ENCODE data around the gene KANSL2.
A peak's percentile ranks its signal among the peaks of the same experiment; 100 is the strongest.
"Not testable (repeated sequence)": the region's sequence is repeated elsewhere in the genome, so short reads cannot be mapped to it uniquely, and the experiment has no call there.

The KANSL2 gene, protein sequence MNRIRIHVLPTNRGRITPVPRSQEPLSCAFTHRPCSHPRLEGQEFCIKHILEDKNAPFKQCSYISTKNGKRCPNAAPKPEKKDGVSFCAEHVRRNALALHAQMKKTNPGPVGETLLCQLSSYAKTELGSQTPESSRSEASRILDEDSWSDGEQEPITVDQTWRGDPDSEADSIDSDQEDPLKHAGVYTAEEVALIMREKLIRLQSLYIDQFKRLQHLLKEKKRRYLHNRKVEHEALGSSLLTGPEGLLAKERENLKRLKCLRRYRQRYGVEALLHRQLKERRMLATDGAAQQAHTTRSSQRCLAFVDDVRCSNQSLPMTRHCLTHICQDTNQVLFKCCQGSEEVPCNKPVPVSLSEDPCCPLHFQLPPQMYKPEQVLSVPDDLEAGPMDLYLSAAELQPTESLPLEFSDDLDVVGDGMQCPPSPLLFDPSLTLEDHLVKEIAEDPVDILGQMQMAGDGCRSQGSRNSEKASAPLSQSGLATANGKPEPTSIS

DNA sequence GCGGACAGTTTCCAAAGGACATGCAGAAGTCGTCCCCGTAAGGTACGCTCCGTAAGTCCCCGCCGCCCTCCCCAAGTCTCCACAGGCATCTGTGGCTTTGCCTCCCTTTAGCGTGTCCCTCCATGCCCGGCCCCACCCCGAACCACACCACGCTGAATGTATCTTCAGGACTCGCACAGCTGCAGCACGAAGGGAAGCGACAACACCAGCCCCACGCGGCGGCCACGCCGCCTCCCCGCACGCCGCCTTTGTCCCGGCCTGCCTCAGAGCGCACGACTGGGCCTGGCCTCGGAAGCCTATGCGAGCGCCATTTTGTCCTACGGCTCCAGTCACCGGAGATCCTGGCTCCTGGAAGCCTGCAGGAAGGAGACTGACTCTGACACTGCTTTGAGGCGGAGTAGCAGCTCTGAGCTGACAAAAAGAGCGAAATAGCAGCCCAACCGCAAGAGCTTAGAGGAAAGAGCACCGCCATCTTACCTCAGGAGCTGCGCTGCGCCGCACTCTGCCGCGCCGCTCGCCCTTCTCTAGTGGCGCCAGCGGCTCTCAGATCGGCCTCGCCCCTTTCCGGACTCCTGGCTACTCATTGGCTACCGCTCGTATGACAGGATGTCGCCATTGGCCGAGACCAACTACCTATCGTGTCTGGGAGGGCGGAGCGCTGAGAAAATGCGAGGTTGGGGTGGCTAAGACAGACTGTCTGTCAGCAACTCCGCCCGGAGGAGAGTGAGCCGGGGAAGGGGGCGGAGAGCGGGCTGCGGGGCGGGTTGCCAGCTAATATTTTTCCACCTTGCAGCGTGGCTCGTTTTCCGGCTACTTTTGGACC is at the start of gene KANSL2:
TSS of gene KANSL2 (minus strand) at position 529 of the 823 bp plus-strand sequence. CDS start 606 bp downstream, outside the sequence.
- peak; percentile 83 to 88 for DNase-seq (ENCODE audit: low read depth in 2 of 2)

DNA sequence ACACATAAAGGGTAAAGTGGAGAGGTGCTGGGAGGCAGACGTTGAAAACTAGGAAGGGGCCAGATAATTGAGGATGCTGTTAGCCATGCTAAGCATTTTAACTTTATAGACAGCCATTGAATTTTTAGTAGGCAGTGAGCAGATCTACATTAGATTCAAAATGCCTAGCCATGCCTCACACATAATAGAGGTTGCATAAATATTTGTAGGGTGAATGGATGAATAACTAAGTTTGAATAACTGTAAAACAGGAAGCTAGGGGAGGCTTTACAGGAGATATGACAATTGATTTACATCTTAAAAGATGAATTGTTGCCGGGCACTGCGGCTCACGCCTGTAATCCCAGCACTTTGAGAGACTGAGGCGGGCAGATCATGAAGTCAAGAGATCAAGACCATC is 46.8 kb upstream of the KANSL2 start:
- DNase-seq (ENCODE audit: low read depth in 2 of 2), result no peak

DNA sequence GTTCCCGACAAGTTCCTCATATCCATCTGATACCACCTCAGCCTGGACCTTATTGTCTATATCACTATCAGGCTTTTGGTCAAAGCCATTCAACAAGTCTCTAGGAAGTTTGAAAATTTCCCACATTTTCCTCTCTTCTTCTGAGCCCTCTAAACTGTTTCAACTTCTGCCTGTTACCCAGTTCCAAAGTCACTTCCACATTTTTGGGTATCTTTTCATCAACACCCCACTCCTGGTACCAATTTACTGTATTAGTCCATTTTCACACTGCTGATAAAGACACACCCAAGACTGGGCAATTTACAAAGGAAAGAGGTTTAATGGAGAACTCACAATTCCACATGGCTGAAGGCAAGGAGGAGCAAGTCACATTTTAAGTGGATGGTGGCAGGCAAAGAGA is 38.7 kb upstream of the KANSL2 start:
- DNase-seq (ENCODE audit: low read depth in 2 of 2), result not testable (repeated sequence)

DNA sequence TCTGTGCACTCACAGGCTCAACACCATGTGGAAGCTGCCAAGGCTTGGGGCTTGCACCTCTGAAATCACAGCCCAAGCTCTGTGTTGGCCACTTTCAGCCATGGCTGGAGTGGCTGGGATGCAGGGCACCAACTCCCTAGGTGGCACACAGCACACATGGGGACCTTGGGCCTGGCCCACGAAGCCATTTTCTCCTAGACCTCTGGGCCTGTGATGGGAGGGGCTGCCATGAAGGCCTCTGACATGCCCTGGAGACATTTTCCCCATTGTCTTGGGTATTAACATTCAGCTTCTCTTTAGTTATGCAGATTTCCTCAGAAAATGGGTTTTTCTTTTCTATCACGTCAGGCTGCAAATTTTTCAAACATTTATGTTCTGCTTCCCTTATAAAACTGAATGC is 38.1 kb upstream of the KANSL2 start:
- DNase-seq (ENCODE audit: low read depth in 2 of 2), result not testable (repeated sequence)

DNA sequence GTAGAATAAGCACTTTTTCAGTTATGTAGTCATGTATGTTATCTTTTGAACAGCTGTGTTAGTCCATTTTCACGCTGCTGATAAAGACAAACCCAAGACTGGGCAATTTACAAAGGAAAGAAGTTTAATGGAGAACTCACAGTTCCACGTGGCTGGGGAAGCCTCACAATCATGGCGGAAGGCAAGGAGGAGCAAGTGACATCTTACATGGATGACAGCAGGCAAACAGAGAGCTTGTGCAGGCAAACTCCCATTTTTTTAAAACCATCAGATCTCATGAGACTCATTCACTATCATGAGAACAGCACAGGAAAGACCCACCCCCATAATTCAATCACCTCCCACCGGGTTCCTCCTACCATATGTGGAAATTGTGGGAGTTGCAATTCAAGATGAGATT is 37.0 kb upstream of the KANSL2 start:
- not testable (repeated sequence) for DNase-seq (ENCODE audit: low read depth in 2 of 2)

DNA sequence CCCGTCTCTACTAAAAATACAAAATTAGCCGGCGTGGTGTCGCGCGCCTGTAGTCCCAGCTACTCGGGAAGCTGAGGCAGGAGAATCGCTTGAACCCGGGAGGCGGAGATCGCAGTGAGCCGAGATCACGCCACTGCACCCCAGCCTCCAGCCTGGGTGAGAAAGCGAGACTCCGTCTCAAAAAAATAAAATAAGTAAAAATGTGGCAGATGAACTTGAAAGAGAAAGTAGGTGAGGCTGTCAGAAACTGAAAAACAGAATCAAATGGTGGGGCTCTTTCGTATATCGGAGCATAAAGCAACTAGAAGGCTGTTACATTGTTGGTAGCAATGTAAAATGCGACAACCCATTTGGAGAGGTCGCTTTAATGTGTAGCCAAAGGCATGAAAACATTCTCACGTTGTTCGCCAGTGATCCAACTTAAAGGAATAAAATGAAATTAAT is 35.2 kb upstream of the KANSL2 start:
- DNase-seq (ENCODE audit: low read depth in 2 of 2), result no peak

DNA sequence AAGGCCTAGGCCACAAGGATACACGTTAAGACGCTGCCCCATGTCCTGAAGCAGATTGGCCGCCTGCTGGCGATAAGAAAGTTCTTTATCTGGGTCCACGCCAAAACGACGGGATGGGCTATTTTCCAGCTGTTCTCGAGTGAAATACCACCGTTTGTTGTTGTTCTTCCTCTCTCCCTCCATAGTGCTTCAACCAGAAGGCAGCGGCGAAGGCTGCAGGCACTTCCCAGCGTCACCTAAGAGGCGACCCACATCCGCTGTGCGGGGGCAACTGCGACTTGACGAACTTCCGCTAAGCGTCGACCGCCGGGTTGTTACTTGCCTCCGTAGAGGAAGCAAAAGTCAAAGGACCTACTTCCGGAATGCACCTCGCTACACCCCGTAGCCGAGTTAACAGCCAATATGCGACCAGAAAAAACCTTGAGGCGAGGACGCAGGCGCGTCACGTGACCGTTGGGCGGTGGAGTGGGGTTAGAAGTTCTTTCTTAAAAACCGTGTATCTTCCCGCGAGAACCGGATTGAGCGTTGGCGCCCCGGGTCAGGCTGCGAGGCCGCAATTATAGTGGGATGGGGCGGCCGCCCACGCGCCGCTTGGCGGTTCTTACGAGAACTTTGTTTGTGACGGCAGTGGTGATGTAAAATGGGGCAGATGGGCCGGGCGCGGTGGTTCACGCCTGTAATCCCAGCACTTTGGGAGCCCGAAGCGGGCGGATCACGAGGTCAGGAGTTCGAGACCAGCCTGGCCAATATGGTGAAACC is 34.6 kb upstream of the KANSL2 start, which contains the start of gene CCNT1:
TSS of gene CCNT1 (minus strand) at position 215 of the 759 bp plus-strand sequence. CDS start at position 183, 32 bp downstream.
- peak; percentile 89 to 96 for DNase-seq (ENCODE audit: low read depth in 2 of 2)

DNA sequence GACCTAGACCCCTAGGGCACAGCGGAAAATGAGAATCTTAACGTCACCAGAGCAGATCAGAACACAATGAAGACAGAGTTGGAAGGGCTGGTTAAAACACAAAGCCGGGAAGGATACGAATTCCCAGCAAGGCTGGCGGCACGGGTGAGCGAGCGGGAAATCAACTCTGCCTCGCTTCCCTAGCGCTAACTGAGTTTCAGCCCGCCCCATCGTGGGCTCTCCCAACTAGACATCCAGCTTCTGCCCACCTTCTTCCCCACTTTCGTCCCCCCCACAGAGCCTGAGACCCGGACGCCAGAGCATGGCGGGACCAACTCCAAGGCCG is 34.1 kb upstream of the KANSL2 start:
- no peak for DNase-seq (ENCODE audit: low read depth in 2 of 2)

DNA sequence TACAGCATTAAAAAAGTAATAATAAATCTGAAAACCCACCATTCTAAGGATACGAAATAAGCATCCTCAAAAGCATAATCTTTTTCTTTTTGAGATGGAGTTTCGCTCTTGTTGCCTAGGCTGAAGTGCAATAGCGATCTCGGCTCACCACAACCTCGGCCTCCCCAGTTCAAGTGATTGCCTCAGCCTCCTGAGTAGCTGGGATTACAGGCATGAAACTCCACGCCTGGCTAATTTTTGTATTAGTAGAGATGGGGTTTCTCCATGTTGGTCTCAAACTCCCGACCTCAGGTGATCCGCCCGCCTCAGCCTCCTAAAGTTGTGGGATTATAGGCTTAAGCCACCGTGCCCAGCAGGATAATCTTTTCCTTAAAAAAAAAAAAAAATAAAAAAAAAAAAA is 30.2 kb upstream of the KANSL2 start:
- no peak for DNase-seq (ENCODE audit: low read depth in 2 of 2)

DNA sequence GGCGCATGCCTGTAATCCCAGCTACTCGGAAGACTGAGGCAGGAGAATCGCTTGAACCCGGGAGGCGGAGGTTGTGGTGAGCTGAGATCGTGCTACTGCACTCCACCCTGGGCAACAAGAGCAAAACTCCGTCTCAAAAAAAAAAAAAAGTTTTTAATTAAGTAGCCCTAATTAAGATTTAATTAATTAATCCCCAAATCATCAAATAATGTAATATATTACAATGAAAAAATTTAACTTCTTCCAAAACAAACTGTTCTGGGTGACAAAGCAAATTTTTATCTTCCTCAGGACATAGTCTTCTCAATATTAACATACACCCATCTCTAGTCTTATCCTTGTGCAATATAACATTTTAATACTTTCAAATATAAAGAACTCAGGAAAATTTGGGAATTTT is 16.8 kb upstream of the KANSL2 start:
- not testable (repeated sequence) for DNase-seq (ENCODE audit: low read depth in 2 of 2)

DNA sequence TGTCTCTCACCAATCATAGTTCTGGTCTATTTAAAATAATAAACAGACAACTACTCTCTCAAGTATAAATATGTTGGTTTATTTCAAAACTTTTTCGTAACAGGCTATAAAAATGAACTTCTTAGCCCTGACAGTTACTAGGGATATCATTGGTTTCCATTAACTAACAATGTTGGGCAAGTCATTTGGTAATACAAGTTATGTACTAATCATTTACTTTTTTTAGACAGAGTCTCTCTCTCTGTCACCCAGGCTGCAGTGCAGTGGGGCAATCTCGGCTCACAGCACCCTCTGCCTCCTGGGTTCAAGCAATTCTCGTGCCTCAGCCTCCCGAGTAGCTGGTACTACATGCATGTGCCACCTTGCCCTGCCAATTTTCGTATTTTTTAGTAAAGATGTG is 14.6 kb upstream of the KANSL2 start:
- DNase-seq (ENCODE audit: low read depth in 2 of 2), result no peak

DNA sequence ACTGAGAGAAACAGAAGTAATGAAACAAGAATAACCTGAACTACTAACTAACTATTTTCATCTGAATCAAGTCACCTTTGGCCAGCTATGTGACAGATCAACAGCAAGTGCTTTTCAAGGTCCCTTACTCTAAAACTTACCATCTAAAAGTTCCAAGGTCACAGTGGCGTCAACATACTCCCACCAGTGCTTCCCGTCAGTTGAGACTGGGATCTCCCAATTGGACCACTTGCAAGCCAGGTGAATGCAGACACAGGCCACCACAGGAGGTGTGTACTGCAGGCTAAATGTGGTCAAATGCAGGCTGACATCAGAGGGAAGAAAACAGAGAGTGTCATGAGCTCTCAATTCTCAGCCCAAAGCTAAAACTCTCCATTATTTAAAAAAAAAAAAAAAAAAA is 13.8 kb upstream of the KANSL2 start:
- DNase-seq (ENCODE audit: low read depth in 2 of 2), result no peak

DNA sequence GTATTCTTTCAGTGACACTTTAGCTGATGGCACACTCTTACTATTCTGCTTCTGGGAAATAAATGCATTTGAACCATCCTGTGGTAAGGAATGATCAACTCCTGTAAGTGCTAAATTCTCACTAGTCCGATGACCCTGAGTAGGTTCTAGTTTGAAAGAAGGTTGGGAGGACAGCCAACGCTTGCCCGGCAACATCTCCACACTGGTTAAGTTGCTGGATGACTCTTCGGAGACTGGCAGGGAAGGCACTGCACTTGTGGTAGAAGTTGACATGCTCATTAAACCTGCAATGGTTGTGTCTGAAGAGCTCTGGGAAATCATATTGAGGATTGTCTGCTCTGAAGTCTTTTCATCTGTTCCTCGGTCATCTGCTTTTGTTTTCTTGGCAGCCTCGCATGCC is 12.0 kb upstream of the KANSL2 start:
- no peak for DNase-seq (ENCODE audit: low read depth in 2 of 2)

DNA sequence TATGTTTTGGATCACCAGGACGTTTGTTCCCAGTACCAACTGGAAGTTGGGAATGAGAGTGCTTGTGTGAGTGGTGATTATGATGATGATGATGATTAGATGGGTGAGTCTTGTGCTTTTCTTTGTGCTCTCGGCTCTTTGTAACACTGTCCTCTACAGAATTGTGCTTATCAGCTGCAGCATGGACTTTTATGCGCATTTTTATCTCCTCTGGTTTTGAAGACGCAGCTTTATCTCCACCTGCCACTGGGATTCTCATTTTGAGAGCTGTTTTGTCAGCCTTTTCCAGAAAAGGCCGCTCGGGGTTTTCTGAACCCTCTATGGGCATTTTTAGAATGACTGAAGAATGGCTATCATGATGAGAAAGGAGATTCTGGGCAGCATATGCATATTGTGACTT is 11.5 kb upstream of the KANSL2 start:
- DNase-seq (ENCODE audit: low read depth in 2 of 2), result no peak

DNA sequence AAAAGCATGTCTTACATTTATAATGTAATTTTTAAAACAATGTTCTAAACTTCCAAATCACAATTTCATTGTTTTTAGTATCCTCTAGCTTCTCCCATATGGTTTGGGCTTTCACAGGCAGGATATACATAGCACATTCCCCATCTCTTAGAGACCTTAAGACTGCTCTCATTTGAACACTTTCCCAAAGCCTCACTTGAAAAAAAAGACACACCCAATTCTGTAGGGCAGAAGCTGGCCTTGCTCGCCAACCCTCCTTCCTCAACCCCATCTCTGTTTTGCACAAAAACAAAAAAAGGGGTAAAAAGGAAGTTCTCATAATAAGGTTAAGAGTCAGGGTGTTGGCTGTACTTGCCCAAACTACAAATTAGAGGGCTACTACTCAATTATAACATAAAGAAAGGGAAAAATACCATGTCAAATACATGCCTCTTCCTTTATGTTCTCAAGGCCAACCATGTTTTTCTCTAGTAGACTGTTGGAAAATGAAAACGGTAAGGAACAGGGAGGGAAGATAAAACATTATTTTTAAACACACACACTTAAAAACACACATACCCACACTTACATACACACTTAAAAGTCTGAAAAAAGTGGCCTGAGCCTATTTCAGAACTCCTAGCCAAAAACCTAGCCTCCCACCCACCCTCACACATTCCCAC is 9.9 kb upstream of the KANSL2 start:
- no peak for DNase-seq (ENCODE audit: low read depth in 2 of 2)

DNA sequence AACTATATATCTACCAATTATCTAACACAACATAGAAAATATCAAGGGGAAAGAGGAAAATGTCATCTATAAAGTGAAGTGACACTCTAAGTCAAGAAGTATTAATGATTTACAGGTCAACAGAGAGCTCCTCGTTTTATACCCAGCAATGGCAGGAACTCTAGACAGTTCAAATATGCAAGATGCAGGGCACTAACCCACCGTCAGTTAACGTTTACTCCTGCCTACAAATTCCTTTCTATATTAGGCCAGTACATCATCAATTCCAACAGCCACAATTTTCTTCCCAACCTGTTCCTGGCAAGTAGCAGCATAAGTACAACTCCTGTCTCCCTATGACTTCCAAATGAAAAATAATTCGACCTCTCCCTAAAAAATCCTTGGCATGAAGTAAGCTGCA is 9.0 kb upstream of the KANSL2 start:
- no peak for DNase-seq (ENCODE audit: low read depth in 2 of 2)

DNA sequence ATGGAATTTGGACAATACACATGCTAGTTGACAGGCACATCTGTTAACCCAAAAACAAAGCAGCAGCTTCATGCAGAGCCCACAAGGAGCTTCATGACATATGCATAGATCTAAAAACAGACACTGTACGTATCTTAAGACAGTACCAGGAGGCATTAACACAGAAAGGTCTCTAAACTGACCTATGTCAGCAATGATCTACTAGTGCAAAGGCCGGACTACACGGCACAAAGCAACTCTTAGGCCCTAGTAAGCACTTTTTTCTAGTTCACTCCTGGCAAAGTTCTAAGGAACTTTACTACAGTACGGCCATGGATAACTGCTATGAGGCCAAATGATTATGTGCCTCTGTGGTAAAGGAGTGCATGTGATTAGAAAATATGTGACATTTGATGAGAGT is 8.4 kb upstream of the KANSL2 start:
- DNase-seq (ENCODE audit: low read depth in 2 of 2), result no peak

DNA sequence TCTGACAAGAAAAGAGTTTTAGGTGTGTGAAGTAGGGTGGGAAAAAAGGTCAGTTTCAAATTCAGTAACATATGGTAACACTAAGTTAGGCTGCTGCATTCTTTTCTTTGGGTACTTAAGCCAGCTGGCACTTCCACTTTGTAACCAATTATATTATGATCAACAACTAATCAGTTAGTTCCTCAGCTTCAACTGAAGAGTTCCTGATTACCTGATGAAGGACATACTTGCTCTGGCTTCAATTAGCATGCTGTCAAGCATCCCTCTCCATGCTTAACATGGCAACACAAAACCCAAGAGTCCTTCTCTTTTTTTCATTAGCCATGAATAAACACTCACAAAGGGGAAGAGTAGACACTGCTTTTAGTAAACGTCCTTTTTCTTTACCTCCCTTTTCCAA is 6.8 kb upstream of the KANSL2 start:
- no peak for DNase-seq (ENCODE audit: low read depth in 2 of 2)

DNA sequence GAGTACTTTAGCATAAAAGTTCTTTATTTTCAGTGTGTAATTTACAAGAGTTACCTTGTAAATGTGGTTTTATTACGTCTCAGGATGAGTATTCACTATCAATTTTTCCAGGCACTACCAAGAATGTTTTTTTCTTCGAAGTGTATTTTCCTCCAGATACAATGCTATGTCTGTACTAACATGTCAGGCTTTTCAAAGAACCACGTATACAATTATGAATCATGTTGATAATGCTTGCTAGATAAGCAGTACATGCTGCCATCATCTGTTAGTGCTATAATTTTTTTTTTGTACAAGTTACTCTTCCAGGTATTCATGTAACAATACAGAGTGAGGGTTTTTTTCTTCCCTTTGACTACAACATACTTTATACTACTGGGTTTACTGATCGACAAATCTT is 5.6 kb upstream of the KANSL2 start:
- DNase-seq (ENCODE audit: low read depth in 2 of 2), result no peak

DNA sequence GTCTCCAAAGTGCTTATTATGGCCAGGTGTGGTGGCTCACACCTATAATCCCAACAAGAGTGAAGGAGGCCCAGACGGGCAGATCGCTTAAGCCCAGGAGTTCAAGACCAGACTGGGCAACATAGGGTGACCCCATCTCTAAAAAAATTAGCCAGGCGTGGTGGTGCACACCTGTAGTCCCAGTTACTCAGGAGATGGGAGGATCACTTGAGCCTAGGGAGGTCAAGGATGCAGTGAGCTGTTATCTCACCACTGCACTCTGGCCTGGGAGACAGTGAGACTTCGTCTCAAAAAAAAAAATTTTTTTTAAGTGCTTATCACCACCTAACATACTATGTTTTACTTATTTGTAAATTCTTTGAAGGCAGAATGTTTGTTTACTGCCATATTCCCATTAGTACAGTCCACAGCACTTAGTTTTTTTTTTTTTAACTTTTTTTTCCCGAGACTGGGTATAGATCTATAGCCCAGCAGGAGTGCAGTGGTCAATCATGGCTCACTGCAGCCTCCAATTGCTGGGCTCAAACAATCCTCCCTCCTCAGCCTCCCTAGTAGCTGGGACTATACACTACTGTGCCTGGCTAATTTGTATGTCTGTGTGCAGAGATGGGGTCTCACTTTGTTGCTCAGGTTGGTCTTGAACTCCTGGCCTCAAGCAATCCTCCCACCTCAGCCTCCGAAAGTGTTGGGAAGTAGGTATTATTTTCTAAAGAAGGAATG is 4.7 kb upstream of the KANSL2 start:
- no peak for DNase-seq (ENCODE audit: low read depth in 2 of 2)

All from stimulated activated CD4-positive, alpha-beta T cell treated with anti-CD3 and anti-CD28 coated beads, Interleukin-1b, Interleukin-23, amount 100 ng/mL, for 1 hour (primary cell).